ENCODE data around the gene ADGRE2.
"Not testable (repeated sequence)": the region's sequence is repeated elsewhere in the genome, so short reads cannot be mapped to it uniquely, and the experiment has no call there.

ADGRE2 gene

DNA sequence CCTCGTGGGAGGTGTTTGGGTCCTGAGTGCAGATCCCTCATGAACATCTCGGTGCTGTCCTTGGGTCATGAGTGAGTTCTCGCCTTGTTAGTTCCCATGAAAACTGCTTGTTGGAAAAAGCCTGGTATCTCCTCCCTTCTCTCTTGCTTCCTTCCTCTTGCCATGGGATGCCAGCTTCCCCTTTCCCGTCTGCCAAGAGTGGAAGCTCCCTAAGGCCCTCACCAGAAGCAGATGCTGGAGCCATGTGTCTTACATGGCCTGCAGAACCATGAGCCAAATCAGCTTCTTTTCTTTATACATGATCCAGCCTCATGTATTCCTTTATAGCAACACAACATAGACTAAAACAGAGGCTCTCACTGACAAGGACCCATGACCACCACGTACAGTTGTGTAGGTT is 8.2 kb downstream of the ADGRE2 start:
- in situ Hi-C loops (cut with MboI; ENCODE audit: low pct_unique_long_range_greater_than_20kb, low sequenced_read_pairs, unreplicated experiment) = no loop called here
- DNase-seq (ENCODE audit: low spot score) = no peak
- no peak for TF ChIP-seq CTCF (IDR thresholded peaks at IDR 0.05; ENCODE audit: extremely low read depth, insufficient read depth, missing control alignments)

- in situ Hi-C loops (cut with MboI; ENCODE audit: low pct_unique_long_range_greater_than_20kb, low sequenced_read_pairs, unreplicated experiment) = loop anchor here (5.0 kb wide), 1 partner anchor 372 kb away; no protein-coding TSS in a partner anchor
- TF ChIP-seq CTCF (IDR thresholded peaks at IDR 0.05; ENCODE audit: extremely low read depth, insufficient read depth, missing control alignments) = no peak
- no peak for DNase-seq (ENCODE audit: low spot score)
Observed at GRCh38 chr19:14769201-14769600, 9.2 kb downstream of the ADGRE2 start.

GRCh38 chr19:14768001-14768400 is 10.4 kb downstream of the ADGRE2 start:
- in situ Hi-C loops (cut with MboI; ENCODE audit: low pct_unique_long_range_greater_than_20kb, low sequenced_read_pairs, unreplicated experiment) = loop anchor here (5.0 kb wide), 1 partner anchor 371 kb away; no protein-coding TSS in a partner anchor
- TF ChIP-seq CTCF (IDR thresholded peaks at IDR 0.05; ENCODE audit: extremely low read depth, insufficient read depth, missing control alignments) = no peak
- no peak for DNase-seq (ENCODE audit: low spot score)

DNA sequence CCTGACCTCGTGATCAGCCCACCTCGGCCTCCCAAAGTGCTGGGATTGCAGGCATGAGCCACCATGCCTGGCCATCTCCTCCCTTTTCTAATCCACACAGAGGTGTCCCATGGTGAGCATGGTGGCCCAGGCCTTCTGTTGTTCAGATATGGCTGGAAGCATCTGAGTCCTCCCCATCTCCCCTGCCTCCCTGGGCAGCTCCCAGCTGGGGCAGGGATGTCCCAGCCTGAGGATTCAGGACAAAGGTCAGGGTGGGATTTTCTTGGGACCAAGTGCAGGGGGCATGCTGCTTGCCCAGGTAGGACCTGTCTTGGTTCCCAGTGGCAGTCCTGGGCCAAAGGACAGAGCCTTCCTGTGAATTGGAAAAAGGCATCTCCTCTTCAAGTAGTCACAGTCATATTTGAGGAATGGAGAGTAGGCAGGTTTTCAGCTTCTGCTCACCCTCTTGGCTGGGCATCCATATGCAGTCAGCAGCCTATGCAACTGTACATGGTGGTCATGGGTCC is 10.8 kb downstream of the ADGRE2 start:
- no peak for TF ChIP-seq CTCF (IDR thresholded peaks at IDR 0.05; ENCODE audit: extremely low read depth, insufficient read depth, missing control alignments)
- DNase-seq (ENCODE audit: low spot score) = no peak
- in situ Hi-C loops (cut with MboI; ENCODE audit: low pct_unique_long_range_greater_than_20kb, low sequenced_read_pairs, unreplicated experiment) = loop anchor here (5.0 kb wide), 1 partner anchor 370 kb away; no protein-coding TSS in a partner anchor

GRCh38 chr19:14765841-14766240 is 12.5 kb downstream of the ADGRE2 start:
- in situ Hi-C loops (cut with MboI; ENCODE audit: low pct_unique_long_range_greater_than_20kb, low sequenced_read_pairs, unreplicated experiment) = loop anchor here (5.0 kb wide), 1 partner anchor 369 kb away; no protein-coding TSS in a partner anchor
- DNase-seq (ENCODE audit: low spot score) = not testable (repeated sequence)

- DNase-seq (ENCODE audit: low spot score) = not testable (repeated sequence)
- in situ Hi-C loops (cut with MboI; ENCODE audit: low pct_unique_long_range_greater_than_20kb, low sequenced_read_pairs, unreplicated experiment) = loop anchor here (5.0 kb wide), 1 partner anchor 368 kb away; no protein-coding TSS in a partner anchor
Observed at GRCh38 chr19:14765403-14765802, 13.0 kb downstream of the ADGRE2 start.

DNA sequence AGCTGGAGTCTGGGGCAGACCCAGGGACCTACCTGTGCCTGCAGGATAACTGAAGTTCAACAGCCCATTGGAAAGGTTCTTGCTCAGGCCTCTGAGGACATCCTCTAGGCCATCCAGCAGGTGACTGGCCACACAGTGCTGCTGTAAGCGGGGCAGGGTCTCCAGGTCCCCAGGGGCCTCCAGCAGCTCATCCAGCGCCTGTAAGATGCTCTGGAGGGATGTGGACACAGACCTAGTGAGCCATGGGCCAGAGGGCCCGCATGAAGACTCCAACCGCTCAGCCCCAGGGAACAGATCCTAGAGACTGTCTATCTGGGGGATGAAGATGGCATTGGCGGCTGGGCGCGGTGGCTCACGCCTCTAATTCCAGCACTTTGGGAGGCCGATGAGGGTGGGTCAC is 14.0 kb downstream of the ADGRE2 start:
- no peak for DNase-seq (ENCODE audit: low spot score)
- in situ Hi-C loops (cut with MboI; ENCODE audit: low pct_unique_long_range_greater_than_20kb, low sequenced_read_pairs, unreplicated experiment) = no loop called here
- TF ChIP-seq CTCF (IDR thresholded peaks at IDR 0.05; ENCODE audit: extremely low read depth, insufficient read depth, missing control alignments) = no peak

All from GM13977 (cell line).